DMS 273 (cell line): ENCODE measurements around the gene MYCL.
"Not testable (repeated sequence)": the region's sequence is repeated elsewhere in the genome, so short reads cannot be mapped to it uniquely, and the experiment has no call there.

ENCODE experiments used
- DNase-seq: peaks from one replicate; lab custom pipeline; 2025; ENCODE audit not compliant: unreplicated experiment; lab: John Stamatoyannopoulos, UW

The MYCL gene

DNA sequence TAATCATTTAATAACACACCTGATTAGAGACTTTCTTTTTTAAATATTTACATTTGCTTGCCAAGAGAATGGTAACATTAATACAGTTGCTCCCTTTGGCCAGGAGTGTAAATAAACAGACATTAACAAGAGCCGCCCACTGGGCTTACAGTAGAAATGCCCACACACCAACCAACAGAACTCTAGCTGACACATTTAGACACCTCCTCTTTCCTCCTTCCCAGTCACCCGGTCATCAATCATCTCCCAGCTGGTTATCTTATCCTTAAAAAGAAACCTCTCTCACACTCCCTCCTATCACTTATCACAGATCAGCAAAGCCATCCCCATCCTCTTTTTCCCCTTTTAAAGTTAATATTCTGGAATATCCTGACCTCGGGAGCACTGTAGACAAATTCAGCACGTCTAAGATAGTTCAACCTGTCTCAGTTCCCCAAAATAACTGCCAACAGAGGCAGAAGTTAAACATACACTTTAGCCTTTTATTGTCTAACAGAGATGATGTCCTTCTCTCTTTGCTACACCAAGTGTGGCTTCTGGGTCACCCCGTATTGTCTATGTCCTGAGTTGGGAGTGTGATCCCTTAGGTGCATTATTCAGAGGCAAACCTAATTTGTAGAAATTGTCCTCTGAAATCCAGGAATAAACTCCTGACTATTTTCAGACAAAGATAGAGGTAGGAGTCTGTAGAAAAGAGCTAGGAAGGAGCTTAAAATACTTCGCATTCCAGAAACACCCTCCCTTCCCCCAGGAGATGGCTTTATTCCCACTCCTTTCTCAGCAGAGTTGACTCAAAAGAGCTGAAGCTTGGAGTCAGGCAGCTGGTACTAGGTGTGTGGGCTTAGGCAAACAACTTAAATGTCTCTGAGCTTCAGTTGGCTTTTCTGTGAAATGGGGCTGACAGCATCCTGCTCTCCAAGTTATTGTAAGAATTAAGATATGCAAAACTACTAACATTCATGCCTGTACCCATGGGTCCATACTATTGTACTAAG lies 8.8 kb downstream of the MYCL start:
- DNase-seq, result peak; percentile 99

DNA sequence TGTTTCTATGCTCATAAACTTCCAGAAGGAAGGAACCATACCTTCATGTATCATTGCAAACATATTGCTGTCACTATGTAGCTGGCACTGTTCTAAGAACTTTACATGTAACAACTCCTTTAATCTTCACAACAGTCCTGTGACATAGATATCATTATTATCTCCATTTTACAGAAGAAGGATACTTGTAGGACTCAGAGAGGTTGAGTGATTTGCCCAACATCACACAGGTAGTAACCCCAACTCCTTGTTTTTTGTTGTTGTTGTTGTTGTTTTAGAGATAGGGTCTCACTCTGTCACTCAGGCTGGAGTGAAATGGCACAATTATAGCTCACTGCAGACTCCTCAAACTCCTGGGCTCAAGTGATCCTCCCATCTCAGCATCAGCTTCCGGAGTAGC lies 10.8 kb downstream of the MYCL start:
- DNase-seq, result no peak

DNA sequence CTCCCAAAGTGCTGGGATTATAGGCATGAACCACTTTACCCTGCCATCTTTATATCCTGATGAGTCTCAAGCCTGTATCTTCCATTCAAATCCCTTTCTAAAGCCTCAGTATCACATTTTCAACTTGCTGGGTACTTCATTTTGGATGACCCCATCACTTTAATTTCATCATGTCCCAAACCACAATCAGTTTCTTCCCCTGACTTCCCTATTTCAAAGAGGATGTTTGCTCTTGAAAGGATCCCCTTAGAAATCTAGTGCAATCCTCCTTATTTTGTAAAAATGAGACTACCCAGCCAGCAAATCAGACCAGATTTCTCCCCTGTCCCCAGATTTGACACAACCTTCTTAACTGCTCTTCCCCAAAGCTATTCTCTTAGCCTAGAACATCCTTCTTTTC lies 11.4 kb downstream of the MYCL start:
- no peak for DNase-seq

DNA sequence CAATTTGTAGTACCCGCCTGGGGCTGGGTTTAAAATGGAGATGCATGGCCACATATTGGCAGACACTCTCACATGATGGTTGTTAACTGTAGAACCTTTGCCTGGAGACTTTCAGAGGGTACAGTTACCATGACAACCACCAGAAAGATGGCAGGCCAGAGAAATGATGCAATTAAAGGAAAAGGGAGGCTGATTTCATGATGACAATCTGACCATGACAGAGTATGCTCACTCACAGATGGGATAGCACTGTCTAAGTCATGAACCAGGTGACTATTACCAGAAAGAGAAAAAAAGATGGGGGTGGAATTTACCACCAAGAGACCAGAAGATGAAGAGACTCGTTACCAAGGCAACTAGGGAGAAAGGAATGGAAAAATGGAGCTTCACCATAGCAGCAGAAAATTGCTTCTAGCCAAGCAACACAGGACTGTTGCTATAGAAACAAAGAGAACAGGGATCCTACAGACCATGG lies 14.9 kb downstream of the MYCL start:
- peak; percentile 99 for DNase-seq

DNA sequence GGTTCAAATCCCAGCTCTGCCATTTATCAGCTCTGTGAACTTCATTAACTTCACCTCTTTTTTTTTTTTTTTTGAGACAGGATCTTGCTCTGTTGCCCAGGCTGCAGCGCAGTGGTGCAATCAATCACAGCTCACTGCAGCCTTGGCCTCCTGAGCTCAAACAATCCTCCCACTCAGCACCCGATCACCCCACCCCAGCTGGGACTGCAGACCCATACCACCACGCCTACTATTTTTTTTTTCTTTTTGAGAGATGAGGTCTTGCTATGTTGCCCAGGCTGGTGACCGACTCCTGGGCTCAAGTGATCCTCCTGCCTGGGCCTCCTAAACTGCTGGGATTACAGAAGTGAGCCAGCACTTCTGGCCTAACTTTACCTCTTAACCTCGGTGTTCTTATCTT lies 16.2 kb downstream of the MYCL start:
- DNase-seq, result no peak

DNA sequence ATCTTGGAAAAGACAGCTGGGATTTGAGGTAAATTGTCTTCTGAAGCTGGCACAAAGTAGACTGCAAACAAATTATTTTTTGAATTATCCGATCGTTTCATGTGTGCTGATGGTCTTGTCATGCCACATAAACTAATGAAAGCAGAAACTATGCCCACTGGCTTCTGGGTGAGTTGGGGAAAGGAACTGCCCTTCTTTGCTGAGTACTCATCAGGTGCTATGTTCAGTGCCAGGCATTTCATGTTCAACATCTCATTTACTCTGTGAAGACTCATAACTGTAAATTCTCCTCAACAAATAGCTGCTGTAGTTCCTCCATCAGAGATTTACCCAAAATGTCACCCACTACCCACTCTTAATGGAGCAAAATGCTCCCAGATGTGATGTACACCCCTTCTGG lies 19.6 kb downstream of the MYCL start:
- no peak for DNase-seq

DNA sequence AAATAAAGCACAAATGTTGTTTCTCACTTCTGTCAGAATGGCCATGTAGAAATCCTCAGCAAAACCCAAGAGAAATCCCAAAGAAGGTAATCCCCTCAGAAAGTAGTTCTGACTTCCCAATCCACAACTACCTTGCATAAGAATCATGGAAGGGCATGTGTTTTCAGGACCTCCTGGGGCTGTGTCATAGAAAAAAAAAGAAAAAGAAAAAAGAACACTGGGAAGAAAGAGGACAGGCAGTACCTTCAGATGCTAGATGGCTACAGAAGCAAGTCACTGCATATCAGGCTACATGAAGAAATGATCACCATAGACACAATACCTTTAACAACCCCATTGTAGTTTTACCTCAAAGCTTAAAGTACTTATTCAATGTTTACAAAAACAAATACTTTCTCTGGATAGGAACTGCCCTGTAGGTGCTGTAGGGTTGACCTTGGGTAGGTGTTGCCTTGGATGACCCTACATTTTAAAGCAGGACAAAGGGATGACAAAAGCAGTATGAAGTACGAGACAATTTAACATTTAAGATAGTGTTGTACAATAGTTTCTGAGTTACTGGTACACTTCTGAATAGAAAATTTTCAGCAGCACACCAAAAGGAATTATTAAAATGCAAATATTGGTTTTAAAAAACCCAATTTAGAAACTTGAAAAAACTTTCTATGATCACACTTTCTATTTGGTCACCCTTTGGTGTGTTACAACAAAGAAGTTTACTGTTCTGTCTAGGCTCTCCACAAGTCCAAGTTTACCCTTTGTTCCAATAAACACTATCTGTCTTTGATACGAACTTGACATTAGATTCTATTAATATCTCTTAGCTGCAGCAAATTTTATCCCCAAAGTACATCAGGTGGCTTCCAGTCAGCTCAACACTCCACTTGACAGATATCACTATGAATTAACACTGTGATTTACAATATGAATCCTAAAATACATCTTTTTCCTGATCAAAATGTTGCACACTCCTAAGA lies 23.4 kb downstream of the MYCL start:
- no peak for DNase-seq

DNA sequence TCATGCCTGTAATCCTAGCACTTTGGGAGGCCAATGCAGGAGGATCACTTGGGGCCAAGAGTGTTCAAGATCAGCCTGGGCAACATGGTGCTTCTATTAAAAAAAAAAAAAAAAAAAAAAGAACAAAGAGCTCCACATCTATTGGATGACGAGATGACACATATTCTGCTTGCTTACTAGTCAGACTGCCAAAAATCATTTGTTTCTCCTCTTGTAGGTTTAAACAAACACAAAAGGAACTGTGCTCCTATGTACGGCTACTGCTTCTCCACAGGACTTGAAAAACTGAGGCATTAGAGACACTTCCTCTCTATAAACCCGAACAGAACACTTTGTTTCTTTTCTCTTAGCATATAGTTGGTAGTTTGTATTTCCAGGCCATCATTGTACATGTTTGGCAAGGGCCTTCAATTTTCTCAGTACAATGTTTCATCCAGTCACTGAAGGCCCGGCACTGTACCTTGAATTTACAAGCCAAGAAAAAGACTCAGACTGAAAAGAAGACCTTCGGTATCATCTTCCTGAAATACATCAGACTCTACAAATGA lies 24.4 kb downstream of the MYCL start:
- DNase-seq, result no peak

DNA sequence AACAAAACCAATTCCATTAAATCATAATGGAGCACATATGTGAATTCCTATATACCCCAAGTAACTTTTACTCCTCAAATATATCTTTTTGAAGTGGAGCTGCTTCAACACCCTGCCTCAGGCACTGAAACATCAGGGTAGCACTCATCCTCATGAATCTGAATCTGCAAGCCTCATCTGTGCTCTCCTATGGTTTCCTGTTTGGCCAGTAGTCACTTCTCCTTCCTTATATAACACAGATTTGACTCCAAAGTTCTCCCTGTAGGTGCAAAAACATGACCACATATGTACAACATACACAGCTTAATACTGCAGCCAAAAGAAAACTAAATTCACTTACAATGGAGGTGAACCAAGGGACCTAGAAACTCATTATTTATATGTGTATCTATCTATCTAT lies 25.6 kb downstream of the MYCL start:
- DNase-seq, result no peak

DNA sequence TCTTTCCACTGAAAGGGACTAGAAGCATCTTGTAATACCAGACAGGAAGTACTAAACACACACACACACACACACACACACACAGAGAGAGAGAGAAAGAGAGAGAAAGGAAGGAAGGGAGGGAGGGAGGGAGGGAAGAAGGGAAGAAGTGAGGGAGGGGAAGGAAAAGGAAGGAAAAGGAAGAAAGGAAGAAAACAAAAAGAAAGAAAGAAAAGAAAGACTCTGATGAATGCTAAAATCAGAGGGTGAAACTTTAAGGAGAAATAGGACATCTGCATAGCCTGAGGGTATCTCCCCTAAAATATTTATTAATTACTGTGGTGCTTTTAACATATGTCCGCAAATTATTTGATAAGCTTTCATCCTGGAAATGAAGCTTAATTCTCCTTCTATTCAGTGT lies 29.0 kb downstream of the MYCL start:
- DNase-seq, result no peak

DNA sequence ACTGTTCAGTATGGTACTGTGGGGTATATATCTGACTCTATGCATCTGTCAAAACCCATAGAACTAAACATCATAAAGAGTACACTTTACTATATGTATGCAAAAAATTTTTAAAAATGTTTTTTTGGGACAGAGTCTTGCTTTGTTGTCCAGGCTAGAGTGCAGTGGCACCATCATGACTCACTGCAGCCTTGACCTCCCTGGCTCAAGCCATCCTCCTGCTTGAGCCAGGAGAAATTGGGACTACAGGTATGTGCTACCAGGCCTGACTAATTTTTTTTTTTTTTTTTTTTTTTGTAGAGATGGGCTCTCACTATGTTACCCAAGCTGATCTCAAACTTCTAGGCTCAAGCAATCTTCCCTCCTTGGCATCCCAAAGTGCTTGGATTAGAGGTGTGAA lies 29.9 kb downstream of the MYCL start:
- DNase-seq, result no peak

DNA sequence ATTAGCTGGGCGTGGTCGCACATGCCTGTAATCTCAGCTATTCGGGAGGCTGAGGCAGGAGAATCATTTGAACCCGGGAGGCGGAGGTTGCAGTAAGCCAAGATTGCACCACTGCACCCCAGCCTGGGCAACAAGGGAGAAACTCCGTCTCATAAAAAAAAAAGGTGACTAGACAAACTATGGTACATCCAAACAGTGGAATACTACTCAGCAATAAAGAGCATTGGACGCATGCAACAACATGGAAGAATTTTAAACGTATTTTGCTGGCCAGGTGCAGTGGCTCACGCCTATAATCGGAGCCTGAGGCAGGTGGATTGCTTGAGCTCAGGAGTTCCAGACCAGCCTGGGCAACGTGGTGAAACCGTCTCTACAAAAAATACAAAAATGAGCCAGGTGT lies 30.7 kb downstream of the MYCL start:
- not testable (repeated sequence) for DNase-seq

DNA sequence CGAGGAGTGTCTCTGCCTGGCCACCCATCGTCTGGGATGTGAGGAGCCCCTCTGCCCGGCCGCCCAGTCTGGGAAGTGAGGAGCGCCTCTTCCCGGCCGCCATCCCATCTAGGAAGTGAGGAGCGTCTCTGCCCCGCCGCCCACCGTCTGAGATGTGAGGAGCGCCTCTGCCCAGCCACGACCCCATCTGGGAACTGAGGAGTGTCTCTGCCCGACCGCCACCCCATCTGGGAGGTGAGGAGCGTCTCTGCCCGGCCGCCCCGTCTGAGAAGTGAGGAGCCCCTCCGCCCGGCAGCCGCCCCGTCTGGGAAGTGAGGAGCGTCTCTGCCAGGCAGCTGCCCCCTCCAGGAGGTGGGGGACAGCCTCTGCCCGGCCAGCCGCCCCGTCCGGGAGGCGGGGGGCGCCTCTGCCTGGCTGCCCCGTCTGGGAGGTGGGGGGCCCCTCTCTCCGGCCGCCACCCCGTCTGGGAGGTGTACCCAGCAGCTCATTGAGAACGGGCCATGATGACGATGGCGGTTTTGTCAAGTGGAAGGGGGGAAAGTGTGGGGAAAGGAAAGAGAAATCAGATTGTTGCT lies 32.1 kb downstream of the MYCL start:
- not testable (repeated sequence) for DNase-seq

DNA sequence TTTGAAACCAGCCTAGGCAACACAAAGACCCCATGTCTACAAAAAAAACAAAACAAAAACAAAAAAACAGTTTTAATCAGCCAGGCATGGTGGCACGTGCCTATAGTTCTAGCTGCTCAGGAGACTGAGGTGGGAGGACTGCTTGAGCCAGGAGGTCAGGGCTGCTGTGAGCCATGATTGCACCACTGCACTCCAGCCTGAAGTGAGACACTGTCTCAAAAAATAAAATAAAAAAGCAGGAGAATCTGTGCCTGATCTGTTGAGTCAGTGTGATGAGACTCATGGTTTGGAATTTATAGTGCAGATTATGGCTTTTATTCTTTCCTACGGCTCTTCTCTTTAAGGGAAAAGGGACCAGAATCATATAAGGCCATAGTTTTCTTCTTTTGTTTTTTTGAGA lies 35.0 kb downstream of the MYCL start:
- DNase-seq, result no peak

DNA sequence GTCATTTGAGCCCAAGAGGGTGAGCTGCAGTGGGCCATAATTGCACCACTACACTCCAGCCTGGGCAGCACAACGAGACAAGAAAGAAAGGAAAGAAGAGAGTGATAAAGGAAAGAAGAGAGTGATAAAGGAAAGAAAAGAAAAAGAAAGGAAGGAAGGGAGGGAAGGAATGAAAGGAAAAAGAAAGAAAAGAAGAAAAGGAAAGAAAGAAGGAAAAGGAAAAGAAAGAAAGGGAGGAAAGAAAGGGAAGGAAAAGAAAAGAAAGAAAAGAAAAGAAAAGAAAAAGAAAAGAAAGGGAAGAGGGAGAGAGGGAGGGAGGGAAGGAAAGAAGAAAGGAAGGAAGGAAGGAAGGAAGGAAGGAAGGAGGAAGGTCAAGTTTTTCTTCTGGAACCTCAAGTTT lies 36.0 kb downstream of the MYCL start:
- no peak for DNase-seq

DNA sequence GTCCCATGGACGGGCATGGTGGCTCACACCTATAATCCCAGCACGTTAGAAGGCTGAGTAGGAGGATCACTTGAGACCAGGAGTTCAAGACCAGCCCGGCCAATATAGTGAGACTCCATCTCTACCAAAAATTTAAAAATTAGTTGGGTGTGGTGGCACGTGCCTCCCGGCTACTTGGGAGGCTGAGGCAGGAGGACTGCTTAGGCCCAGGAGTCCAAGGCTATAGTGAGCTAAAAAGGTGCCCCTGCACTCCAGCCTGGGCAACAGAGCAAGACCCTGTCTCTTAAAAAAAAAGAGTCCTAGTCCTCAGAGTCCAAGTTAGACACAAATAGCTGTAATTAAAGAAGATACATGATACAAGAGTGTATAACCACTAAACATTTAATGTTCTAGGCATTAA lies 38.5 kb downstream of the MYCL start:
- no peak for DNase-seq

DNA sequence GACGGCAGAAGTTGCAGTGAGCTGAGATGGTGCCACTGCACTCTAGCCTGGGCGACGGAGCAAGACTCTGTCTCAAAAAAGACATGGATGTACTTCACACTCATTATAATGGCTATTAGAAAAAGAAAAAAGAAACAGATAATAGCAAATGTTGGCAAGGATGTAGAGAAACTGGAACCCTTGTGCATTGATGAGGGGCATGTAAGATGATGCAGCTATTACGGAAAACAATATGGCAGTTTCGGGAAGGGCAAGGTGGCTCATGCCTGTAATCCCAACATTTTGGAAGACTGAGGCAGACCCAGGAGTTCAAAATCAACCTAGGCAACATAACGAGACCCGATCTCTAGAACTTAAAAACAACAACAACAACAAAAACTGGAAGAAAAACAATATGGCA lies 40.7 kb downstream of the MYCL start:
- DNase-seq, result no peak

DNA sequence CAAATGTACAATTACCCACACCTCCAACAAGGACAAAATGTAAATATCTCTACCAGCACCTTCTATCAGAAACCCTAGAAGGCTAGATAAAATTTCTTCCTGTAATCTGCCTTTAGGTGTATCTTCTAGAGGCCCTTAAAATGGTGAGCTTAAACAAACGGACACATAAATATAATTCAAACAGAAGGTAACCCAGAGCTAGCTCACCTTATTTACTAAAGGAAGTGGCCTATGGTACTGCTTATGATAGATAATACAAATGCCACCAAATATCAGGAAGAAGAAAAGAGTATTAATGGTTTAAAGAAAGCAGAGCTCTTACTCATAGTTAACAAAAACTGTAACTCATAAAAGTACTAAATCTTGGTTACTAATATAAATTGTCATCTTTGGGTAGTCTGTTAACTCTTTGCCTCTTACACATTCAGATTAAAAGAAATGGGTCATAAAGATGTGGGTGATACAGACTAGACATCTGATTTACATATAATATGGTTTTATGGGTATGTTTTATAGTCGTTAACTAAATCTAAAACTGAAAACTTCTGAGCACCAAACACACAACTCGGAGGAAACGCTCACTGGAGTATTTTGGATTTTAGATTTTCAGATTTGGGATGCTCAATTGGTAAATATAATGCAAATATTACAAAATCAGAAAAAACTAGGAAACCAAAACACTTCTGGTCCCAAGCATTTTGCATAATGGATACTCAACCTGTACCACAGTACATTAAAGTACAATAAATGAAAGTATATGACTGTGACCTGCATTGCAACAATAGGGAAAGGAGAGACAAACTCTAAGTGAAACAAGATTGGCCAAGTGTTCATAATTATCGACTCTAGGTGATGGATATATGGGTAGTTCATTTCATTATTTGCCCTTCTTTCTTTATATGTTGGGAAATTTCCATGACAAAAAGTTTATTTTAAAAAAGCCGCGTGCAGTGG lies 41.6 kb downstream of the MYCL start:
- no peak for DNase-seq

DNA sequence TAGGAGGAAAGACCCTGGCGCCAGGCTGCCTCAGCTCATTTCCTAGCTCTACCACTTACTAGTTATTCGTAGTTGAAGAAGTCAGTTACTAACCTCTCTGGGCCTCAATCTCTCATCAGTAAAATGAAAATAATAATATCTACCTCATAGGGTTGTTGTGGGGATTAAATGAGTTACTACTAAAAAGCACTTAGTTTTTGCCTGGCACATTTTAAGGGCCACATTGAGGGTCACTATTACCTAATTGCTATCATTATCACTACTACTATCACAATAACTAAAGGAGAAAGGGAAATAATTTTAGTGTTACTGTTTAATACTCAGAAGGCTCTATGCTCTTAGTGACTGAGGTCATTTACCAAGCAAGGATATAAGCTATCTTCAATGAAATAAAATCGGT lies 43.4 kb downstream of the MYCL start:
- no peak for DNase-seq
